K562 (cell line): ENCODE data around the gene EDEM2. TPM values are rescaled to one million over a fixed set of nuclear protein-coding genes. Genes with fewer than 3 reads are reported as not detected.

Experiments
- CEBPG ChIP-seq, 3 experiments: fragments of 200-800 bp in 1 of 3; sonication (Bioruptor generic) in 1 of 3; sonication (generic) in 1 of 3; formaldehyde crosslinking in 1 of 3; IDR thresholded peaks in 2 of 3; conservative IDR thresholded peaks in 1 of 3; 2 replicates each; pipeline versions ENCODE4 v1.6.1 to v1.8.0; 2016 to 2022; ENCODE audit warnings: missing compliant biosample characterization in 2 of 3, missing genetic modification characterization in 2 of 3, mild to moderate bottlenecking in 1 of 3, missing genetic modification reagents in 1 of 3
- FOS ChIP-seq: IDR thresholded peaks from 3 replicates; pipeline ENCODE4 v1.6.1; 2011; ENCODE audit not compliant: insufficient read length; ENCODE audit errors: extremely low read depth
- MIER1 ChIP-seq: fragments of 450-650 bp; IDR thresholded peaks from 2 replicates; pipeline ENCODE4 v1.6.1; 2016; ENCODE audit warnings: antibody characterized with exemption, mild to moderate bottlenecking, low read depth
- SLC30A9 ChIP-seq: fragments of 250-450 bp; sonication (Bioruptor Pico); IDR thresholded peaks from 2 replicates; pipeline ENCODE4 v1.8.0; 2022; ENCODE audit warnings: mild to moderate bottlenecking, moderate library complexity
- TEAD4 ChIP-seq, 2 experiments: sonication (generic) in 1 of 2; formaldehyde crosslinking in 1 of 2; IDR thresholded peaks; 2 replicates each; pipeline versions ENCODE4 v1.6.1 to v1.8.0; 2012 to 2022; ENCODE audit warnings: borderline replicate concordance in 1 of 2, inconsistent platforms in 1 of 2, low read length in 1 of 2, mild to moderate bottlenecking in 1 of 2, missing genetic modification reagents in 1 of 2
- ZNF175 ChIP-seq: fragments of 200-800 bp; sonication (Bioruptor generic); IDR thresholded peaks from 2 replicates; pipeline ENCODE4 v1.6.1; 2016; ENCODE audit warnings: low read depth, mild to moderate bottlenecking, missing genetic modification characterization, missing compliant biosample characterization
- polyA plus RNA-seq, 8 experiments: library from polyadenylated mRNA; depleted of rRNA in 4 of 8; stranded (reverse) in 5 of 8; unstranded in 3 of 8; fragments of >200 nt; fragmentation: Nextera tagmentation in 2 of 8; fragmentation: Illumina TruSeq in 1 of 8; extraction: Ambion mirVana in 2 of 8; extraction: Trizol in 1 of 8; gene quantifications; 2 replicates each; pipeline versions ENCODE4 v1.2.1 to v1.2.3, GENCODE V29; 2011 to 2014; ENCODE audit warnings: inconsistent platforms in 1 of 8, missing spikeins in 1 of 8
- total RNA-seq, 7 experiments: library from RNA; depleted of rRNA in 6 of 7; stranded (reverse); fragments of >200 nt in 6 of 7; fragmentation: Illumina TruSeq in 2 of 7; extraction: Trizol in 2 of 7; gene quantifications; 2 replicates each; pipeline versions ENCODE4 v1.2.1 to v1.2.3, GENCODE V29; 2011 to 2021; ENCODE audit warnings: low replicate concordance in 1 of 7
- TF ChIP-seq, protein P1 (sequence below), 2 experiments: fragments of 450-650 bp in 1 of 2; sonication (generic) in 1 of 2; formaldehyde crosslinking in 1 of 2; IDR thresholded peaks; 2 replicates each; pipeline versions ENCODE4 v1.7.1 to v1.9.0; 2016 to 2022; ENCODE audit warnings: inconsistent platforms in 1 of 2, mild to moderate bottlenecking in 1 of 2, missing genetic modification reagents in 1 of 2
- TF ChIP-seq, protein P2 (sequence below), 2 experiments: fragments of 450-650 bp in 1 of 2; sonication (generic) in 1 of 2; formaldehyde crosslinking in 1 of 2; IDR thresholded peaks in 1 of 2; conservative IDR thresholded peaks in 1 of 2; 2 replicates each; pipeline versions ENCODE4 v1.6.1 to v1.8.1; 2016 to 2023; ENCODE audit warnings: mild to moderate bottlenecking in 2 of 2, moderate library complexity in 2 of 2, inconsistent platforms in 1 of 2, missing genetic modification reagents in 1 of 2
- TF ChIP-seq, protein P3 (sequence below): sonication (generic); formaldehyde crosslinking; IDR thresholded peaks from 2 replicates; pipeline ENCODE4 v1.8.0; 2022; ENCODE audit warnings: mild to moderate bottlenecking, missing genetic modification reagents
- TF ChIP-seq, protein P4 (sequence below): fragments of 200-800 bp; sonication (Bioruptor generic); IDR thresholded peaks from 2 replicates; pipeline ENCODE4 v1.6.1; 2017; ENCODE audit warnings: missing genetic modification characterization, missing compliant biosample characterization

The EDEM2 gene
- total and polyA plus RNA-seq, 9 of the 15 experiments (the other 6 are each of a cell fraction or from before 2014, with no cell fraction given), result 6.9 to 11.0 (median 9.7) TPM

DNA sequence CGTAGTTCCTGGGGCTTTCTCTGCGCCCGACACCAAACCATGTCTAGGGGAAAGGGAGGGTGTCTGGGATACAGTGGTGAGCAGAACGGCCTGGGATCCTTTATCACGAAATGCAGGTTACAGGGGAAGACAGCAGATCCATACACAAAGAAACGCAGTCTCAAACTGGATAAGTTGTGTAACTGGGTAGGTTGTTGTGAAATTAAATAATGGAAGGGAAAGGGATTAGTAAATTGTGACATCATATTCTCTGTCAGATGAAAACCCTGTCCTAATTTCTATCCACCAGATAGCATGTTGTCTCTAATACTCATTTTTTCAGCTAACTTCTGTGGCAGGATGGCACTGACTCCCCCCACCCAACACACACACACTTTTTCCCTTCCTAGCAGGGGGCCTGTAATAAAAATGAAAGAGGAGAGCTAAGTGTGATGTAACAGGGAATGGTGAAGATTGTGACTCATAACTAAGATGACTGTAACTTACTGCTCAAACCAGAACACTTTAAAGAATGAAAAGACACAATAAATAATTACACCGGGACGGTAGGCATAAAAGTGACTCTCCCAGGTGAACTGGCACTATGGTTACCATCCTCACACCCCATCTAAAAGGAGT is 53.8 kb downstream of the EDEM2 start (continued):
- TF ChIP-seq, protein P1, sequence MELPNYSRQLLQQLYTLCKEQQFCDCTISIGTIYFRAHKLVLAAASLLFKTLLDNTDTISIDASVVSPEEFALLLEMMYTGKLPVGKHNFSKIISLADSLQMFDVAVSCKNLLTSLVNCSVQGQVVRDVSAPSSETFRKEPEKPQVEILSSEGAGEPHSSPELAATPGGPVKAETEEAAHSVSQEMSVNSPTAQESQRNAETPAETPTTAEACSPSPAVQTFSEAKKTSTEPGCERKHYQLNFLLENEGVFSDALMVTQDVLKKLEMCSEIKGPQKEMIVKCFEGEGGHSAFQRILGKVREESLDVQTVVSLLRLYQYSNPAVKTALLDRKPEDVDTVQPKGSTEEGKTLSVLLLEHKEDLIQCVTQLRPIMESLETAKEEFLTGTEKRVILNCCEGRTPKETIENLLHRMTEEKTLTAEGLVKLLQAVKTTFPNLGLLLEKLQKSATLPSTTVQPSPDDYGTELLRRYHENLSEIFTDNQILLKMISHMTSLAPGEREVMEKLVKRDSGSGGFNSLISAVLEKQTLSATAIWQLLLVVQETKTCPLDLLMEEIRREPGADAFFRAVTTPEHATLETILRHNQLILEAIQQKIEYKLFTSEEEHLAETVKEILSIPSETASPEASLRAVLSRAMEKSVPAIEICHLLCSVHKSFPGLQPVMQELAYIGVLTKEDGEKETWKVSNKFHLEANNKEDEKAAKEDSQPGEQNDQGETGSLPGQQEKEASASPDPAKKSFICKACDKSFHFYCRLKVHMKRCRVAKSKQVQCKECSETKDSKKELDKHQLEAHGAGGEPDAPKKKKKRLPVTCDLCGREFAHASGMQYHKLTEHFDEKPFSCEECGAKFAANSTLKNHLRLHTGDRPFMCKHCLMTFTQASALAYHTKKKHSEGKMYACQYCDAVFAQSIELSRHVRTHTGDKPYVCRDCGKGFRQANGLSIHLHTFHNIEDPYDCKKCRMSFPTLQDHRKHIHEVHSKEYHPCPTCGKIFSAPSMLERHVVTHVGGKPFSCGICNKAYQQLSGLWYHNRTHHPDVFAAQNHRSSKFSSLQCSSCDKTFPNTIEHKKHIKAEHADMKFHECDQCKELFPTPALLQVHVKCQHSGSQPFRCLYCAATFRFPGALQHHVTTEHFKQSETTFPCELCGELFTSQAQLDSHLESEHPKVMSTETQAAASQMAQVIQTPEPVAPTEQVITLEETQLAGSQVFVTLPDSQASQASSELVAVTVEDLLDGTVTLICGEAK (IDR thresholded peaks at IDR 0.05), result 0 out of 2 replicates have a peak, but pooled peaks have one; percentile 9
- TF ChIP-seq, protein P1 (CRISPR knock-in tag; IDR thresholded peaks at IDR 0.05), result no peak
- TF ChIP-seq, protein P2, sequence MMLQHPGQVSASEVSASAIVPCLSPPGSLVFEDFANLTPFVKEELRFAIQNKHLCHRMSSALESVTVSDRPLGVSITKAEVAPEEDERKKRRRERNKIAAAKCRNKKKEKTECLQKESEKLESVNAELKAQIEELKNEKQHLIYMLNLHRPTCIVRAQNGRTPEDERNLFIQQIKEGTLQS (IDR thresholded peaks at IDR 0.05), result peak; percentile 87
- TF ChIP-seq, protein P2 (CRISPR knock-in tag; conservative IDR thresholded peaks at IDR 0.05), result no peak
- TF ChIP-seq, protein P3, sequence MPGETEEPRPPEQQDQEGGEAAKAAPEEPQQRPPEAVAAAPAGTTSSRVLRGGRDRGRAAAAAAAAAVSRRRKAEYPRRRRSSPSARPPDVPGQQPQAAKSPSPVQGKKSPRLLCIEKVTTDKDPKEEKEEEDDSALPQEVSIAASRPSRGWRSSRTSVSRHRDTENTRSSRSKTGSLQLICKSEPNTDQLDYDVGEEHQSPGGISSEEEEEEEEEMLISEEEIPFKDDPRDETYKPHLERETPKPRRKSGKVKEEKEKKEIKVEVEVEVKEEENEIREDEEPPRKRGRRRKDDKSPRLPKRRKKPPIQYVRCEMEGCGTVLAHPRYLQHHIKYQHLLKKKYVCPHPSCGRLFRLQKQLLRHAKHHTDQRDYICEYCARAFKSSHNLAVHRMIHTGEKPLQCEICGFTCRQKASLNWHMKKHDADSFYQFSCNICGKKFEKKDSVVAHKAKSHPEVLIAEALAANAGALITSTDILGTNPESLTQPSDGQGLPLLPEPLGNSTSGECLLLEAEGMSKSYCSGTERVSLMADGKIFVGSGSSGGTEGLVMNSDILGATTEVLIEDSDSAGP (CRISPR knock-in tag), result no peak
- TF ChIP-seq ZNF175 (CRISPR knock-in tag), result peak; percentile 84; the same call in 1 of the 2 replicates
- no peak for TF ChIP-seq SLC30A9 (CRISPR knock-in tag)
- TF ChIP-seq, protein P4, sequence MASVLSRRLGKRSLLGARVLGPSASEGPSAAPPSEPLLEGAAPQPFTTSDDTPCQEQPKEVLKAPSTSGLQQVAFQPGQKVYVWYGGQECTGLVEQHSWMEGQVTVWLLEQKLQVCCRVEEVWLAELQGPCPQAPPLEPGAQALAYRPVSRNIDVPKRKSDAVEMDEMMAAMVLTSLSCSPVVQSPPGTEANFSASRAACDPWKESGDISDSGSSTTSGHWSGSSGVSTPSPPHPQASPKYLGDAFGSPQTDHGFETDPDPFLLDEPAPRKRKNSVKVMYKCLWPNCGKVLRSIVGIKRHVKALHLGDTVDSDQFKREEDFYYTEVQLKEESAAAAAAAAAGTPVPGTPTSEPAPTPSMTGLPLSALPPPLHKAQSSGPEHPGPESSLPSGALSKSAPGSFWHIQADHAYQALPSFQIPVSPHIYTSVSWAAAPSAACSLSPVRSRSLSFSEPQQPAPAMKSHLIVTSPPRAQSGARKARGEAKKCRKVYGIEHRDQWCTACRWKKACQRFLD (CRISPR knock-in tag), result peak; percentile 10; the same call in 1 of the 2 replicates
- TF ChIP-seq CEBPG (CRISPR knock-in tag; IDR thresholded peaks at IDR 0.05), result no peak
- peak; percentile 62 to 87 for TF ChIP-seq CEBPG (tag; conservative IDR thresholded peaks at IDR 0.05 in 1 of 2, IDR thresholded peaks at IDR 0.05 in 1 of 2)
- TF ChIP-seq TEAD4 (IDR thresholded peaks at IDR 0.05; ENCODE audit: low read length), result 0 out of 2 replicates have a peak, but pooled peaks have one; percentile 1
- no peak for TF ChIP-seq TEAD4 (CRISPR knock-in tag; IDR thresholded peaks at IDR 0.05; ENCODE audit: borderline replicate concordance)
- 0 out of 2 replicates have a peak, but pooled peaks have one; percentile 29 for TF ChIP-seq MIER1
- TF ChIP-seq FOS, result peak; percentile 14
